ENCODE data around the gene MYD88. TPM values are rescaled to one million over a fixed set of nuclear protein-coding genes. Genes with fewer than 3 reads are reported as not detected.
A peak's percentile ranks its signal among the peaks of the same experiment; 100 is the strongest.
"Not testable (repeated sequence)": the region's sequence is repeated elsewhere in the genome, so short reads cannot be mapped to it uniquely, and the experiment has no call there.

The MYD88 gene
- total and polyA plus RNA-seq, 7 donors: 2.9 to 7.0 (median 4.4) TPM

- no peak overlapping the region for H3K27ac ChIP-seq
- DNase-seq: no peak
- intact Hi-C loops (cut with DNase I): loop anchor here in 1 of 2 donors (10.0 kb wide), 1 partner anchor 322 kb away; the partner anchor contains the start of gene ACVR2B
- TF ChIP-seq CTCF (IDR thresholded peaks at IDR 0.05): no peak
- H3K4me3 ChIP-seq: no peak overlapping the region
- 92 to 97% (median 93%) methylated on average over 3 of the region's 3 CpGs for WGBS, 3 donors
- ATAC-seq: no peak
- H3K27me3 ChIP-seq (ENCODE audit: insufficient read depth in 3 of 3, low read length in 2 of 3): no peaks in the 10 kb centered on the region
- H3K4me1 ChIP-seq: peaks cover 13% of the 10 kb centered on the region
- H3K9me3 ChIP-seq: no peaks in the 10 kb centered on the region
- H3K36me3 ChIP-seq (ENCODE audit: insufficient read depth in 1 of 2, low read depth in 1 of 2): peaks cover 9 to 73% of the 10 kb centered on the region in 2 donors
Observed at GRCh38 chr3:38133209-38133556, 5.3 kb upstream of the MYD88 start.

GRCh38 chr3:38133557-38134405 lies 4.7 kb upstream of the MYD88 start:
- Histone ChIP-seq H3K9me3 (no peaks in the 10 kb centered on the region), H3K36me3 (ENCODE audit: insufficient read depth in 1 of 2, low read depth in 1 of 2) (peaks cover 9 to 67% of the 10 kb centered on the region in 2 donors), H3K27me3 (ENCODE audit: insufficient read depth in 3 of 3, low read length in 2 of 3) (no peaks in the 10 kb centered on the region), H3K4me3 (no peak overlapping the region), H3K4me1 (peaks cover 13% of the 10 kb centered on the region), H3K27ac (no peak overlapping the region)
- 85 to 86% (median 86%) methylated on average over 10 of the region's 10 CpGs for WGBS, 3 donors
- intact Hi-C loops (cut with DNase I): loop anchor here in 1 of 2 donors (10.0 kb wide), 1 partner anchor 321 kb away; the partner anchor contains the start of gene ACVR2B
- no peak for TF ChIP-seq CTCF (IDR thresholded peaks at IDR 0.05)
- DNase-seq (no peak), ATAC-seq (no peak)

GRCh38 chr3:38134517-38135143 lies 3.8 kb upstream of the MYD88 start:
- 87 to 89% (median 88%) methylated on average over 10 of the region's 10 CpGs for WGBS, 3 donors
- H3K4me1 ChIP-seq: peaks cover 16% of the 10 kb centered on the region
- intact Hi-C loops (cut with DNase I): loop anchor here (5.0 to 10.0 kb wide), 2 partner anchors 320 to 343 kb away; partner anchors contain the start of gene ACVR2B (in 1 of the 2)
- not testable (repeated sequence) for H3K27ac ChIP-seq; H3K9me3 ChIP-seq; H3K27me3 ChIP-seq (ENCODE audit: insufficient read depth in 3 of 3, low read length in 2 of 3); DNase-seq; H3K4me3 ChIP-seq; ATAC-seq
- H3K36me3 ChIP-seq (ENCODE audit: insufficient read depth in 1 of 2, low read depth in 1 of 2): peaks cover 9 to 58% of the 10 kb centered on the region in 2 donors

GRCh38 chr3:38135621-38136277 lies 2.7 kb upstream of the MYD88 start:
- Histone ChIP-seq H3K4me3 (peak overlapping the region; percentile 99), H3K27ac (peak overlapping the region; percentile 94), H3K4me1 (peaks cover 16% of the 10 kb centered on the region), H3K36me3 (ENCODE audit: insufficient read depth in 1 of 2, low read depth in 1 of 2) (peaks cover 9 to 47% of the 10 kb centered on the region in 2 donors)
- not testable (repeated sequence) for H3K9me3 ChIP-seq; H3K27me3 ChIP-seq (ENCODE audit: insufficient read depth in 3 of 3, low read length in 2 of 3); DNase-seq; ATAC-seq
- intact Hi-C loops (cut with DNase I): loop anchor here (2.0 to 10.0 kb wide), 3 partner anchors 31 to 342 kb away; partner anchors contain the start of gene ACVR2B (in 1 of the 2)
- 72 to 81% (median 72%) methylated on average over 10 of the region's 10 CpGs for WGBS, 3 donors

GRCh38 chr3:38136393-38136776 lies 2.1 kb upstream of the MYD88 start:
- intact Hi-C loops (cut with DNase I): loop anchor here (2.0 to 10.0 kb wide), 3 partner anchors 30 to 341 kb away; partner anchors contain the start of gene ACVR2B (in 1 of the 2)
- TF ChIP-seq CTCF (IDR thresholded peaks at IDR 0.05): no peak
- H3K4me3 ChIP-seq: peak overlapping the region; percentile 99
- H3K27me3 ChIP-seq (ENCODE audit: insufficient read depth in 3 of 3, low read length in 2 of 3): no peaks in the 10 kb centered on the region
- H3K27ac ChIP-seq: peak overlapping the region; percentile 94
- no peaks in the 10 kb centered on the region for H3K9me3 ChIP-seq
- H3K4me1 ChIP-seq: peaks cover 16% of the 10 kb centered on the region
- no peak for DNase-seq
- 0 to 1% (median 1%) methylated on average over 17 to 20 of the region's 20 CpGs for WGBS, 3 donors
- peaks cover 9 to 43% of the 10 kb centered on the region in 2 donors for H3K36me3 ChIP-seq (ENCODE audit: insufficient read depth in 1 of 2, low read depth in 1 of 2)
- no peak for ATAC-seq

Measured in psoas muscle (tissue), 8 donors.